Omental fat pad (tissue), 4 donors: ENCODE results near the gene PLXNA4. TPM values are rescaled to one million over a fixed set of nuclear protein-coding genes. Genes with fewer than 3 reads are reported as not detected.

Source experiments
- ATAC-seq: fragments of 150-250 bp; one replicate; pipeline ENCODE4 v1.9.1; 2016; ENCODE audit warnings: mild to moderate bottlenecking, moderate library complexity; ENCODE audit not compliant: low FRiP score
- DNase-seq: peaks from one replicate; pipeline ENCODE4 v3.0.0-alpha.2; 2019; ENCODE audit warnings: low spot score
- CTCF ChIP-seq, 3 donors: fragments of 450-650 bp; IDR thresholded peaks; one replicate each; pipeline ENCODE4 v1.5.1; 2016 to 2017; ENCODE audit warnings: antibody characterized with exemption in 3 of 3, mild to moderate bottlenecking in 3 of 3, moderate library complexity in 2 of 3
- total RNA-seq, 4 donors: library from RNA; depleted of rRNA; stranded (reverse); fragments of >200 nt; gene quantifications; one replicate each; pipeline ENCODE4 v1.1.0, GENCODE V29; 2016

Gene PLXNA4
- total RNA-seq, 4 donors from 2014 or later = 31.4 to 111 (median 41.9) TPM

GRCh38 chr7:132083537-132084123, 492.6 kb downstream of the PLXNA4 start:
- no peak for ATAC-seq
- no peak for TF ChIP-seq CTCF (IDR thresholded peaks at IDR 0.05)
- DNase-seq = no peak

- TF ChIP-seq CTCF (IDR thresholded peaks at IDR 0.05) = no peak
- no peak for DNase-seq
- ATAC-seq = no peak
Observed at GRCh38 chr7:132083126-132083525, 493.1 kb downstream of the PLXNA4 start.

GRCh38 chr7:132082394-132082793, 493.9 kb downstream of the PLXNA4 start:
- no peak for TF ChIP-seq CTCF (IDR thresholded peaks at IDR 0.05)
- ATAC-seq = no peak

DNA sequence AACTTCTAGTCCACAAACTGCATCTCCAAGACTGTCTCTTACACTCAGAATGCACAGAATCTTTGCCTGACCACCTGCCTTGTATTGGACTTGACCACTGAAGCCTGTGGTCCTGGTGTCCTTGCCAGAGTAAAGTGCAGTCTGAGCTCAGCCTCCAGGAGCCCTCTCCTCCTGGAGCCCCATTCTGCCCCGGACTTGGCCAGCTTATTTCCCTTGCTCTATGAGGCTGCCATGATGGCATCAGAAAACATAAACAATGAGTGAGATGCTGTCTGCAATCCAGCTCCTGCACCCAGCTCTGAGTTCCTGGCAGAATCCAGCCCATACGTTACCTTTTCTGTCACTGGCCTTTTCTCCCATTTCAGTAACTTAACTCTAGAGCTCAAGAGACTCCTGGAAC, 494.6 kb downstream of the PLXNA4 start:
- DNase-seq (no peak), ATAC-seq (no peak)
- no peak for TF ChIP-seq CTCF (IDR thresholded peaks at IDR 0.05)

More at GRCh38 chr7:132082394-132082793, 493.9 kb downstream of the PLXNA4 start:
- no peak for DNase-seq

DNA sequence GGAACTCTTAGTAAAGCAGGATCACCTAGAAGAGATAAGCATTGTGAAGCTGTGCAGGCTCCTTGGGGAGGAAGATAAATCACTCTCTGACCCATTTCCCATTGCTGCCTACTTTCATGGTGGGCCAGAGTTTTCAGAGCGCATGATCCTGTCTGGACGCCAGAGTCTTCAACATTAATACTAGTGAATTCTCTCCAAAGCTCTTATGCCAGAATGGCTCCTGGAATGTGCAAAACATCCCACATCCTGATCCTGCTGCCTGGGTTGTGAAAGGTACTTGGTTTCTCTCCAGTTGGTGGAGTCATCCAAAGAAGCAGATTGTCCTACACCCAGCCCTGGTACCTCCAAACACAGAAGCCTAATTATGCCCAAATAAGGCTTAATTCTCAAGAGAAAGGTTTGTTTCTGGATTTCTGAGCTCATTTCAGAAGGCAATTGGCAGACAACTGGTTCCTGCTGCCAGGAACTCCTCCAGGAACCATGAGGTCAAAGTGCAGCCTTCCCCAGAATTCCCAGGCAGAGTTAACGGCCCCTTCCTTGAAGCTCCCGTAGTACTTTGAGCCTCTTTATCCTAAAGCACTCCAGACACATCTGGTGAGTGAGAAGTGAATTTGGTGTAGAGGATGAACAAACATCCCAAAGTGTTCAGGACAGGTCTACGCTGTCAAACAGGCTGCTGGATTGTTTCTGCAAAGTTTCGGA, 495.2 kb downstream of the PLXNA4 start:
- DNase-seq (no peak), ATAC-seq (peak; percentile 92)
- no peak for TF ChIP-seq CTCF (IDR thresholded peaks at IDR 0.05)

- ATAC-seq (peak; percentile 15), DNase-seq (no peak)
- TF ChIP-seq CTCF (IDR thresholded peaks at IDR 0.05) = no peak
Observed at GRCh38 chr7:132080467-132080866, 495.8 kb downstream of the PLXNA4 start.
